Activated CD4-positive, alpha-beta T cell treated with anti-CD3 and anti-CD28 coated beads, Interleukin-2, amount 10 ng/mL, durations not matched to agents 7 days and 5 days (primary cell): ENCODE data around the gene TIMD4. TPM values are rescaled to one million over a fixed set of nuclear protein-coding genes. Genes with fewer than 3 reads are reported as not detected.
"Not testable (repeated sequence)": the region's sequence is repeated elsewhere in the genome, so short reads cannot be mapped to it uniquely, and the experiment has no call there.

Source experiments
- CTCF ChIA-PET: fragments of 350-600 bp; sonication (Branson Sonifier 250); formaldehyde crosslinking; loops from one replicate; lab custom pipeline; 2021; ENCODE audit warnings: antibody characterized with exemption; lab: Charles Lee
- POLR2A ChIA-PET: fragments of 350-600 bp; sonication (Branson Sonifier 250); formaldehyde crosslinking; loops from one replicate; lab custom pipeline; 2021; ENCODE audit warnings: antibody characterized with exemption; lab: Charles Lee
- DNase-seq: peaks from one replicate; pipeline ENCODE4 v3.0.0-alpha.2; 2020
- H3K27ac Mint-ChIP-seq: one replicate; pipeline ENCODE4 v1.8.0; 2021; ENCODE audit warnings: mild to moderate bottlenecking, moderate library complexity, mixed read lengths
- H3K27me3 Mint-ChIP-seq: one replicate; pipeline ENCODE4 v1.8.0; 2021; ENCODE audit warnings: mixed read lengths
- H3K36me3 Mint-ChIP-seq: one replicate; pipeline ENCODE4 v1.8.0; 2021; ENCODE audit warnings: low read depth, mixed read lengths
- H3K4me1 Mint-ChIP-seq: one replicate; pipeline ENCODE4 v1.8.0; 2021; ENCODE audit warnings: mixed read lengths
- H3K4me3 Mint-ChIP-seq: one replicate; pipeline ENCODE4 v1.8.0; 2021; ENCODE audit warnings: mild to moderate bottlenecking, moderate library complexity, mixed read lengths
- H3K9me3 Mint-ChIP-seq: one replicate; pipeline ENCODE4 v1.8.0; 2021; ENCODE audit warnings: mixed read lengths
- total RNA-seq, 2 experiments: library from RNA; stranded (reverse); gene quantifications; one replicate each; pipeline ENCODE4 v1.2.3, GENCODE V29; 2021

TIMD4 gene
- total RNA-seq, result 1 to 10 TPM in 1 of 2 experiments, under 1 TPM in 1; 0.92 to 1.2 TPM

GRCh38 chr5:156963125-156963524 lies at the start of gene TIMD4:
Gene TIMD4, minus strand, starts transcription at chr5:156963226. Its CDS starts 28 bp downstream, at chr5:156963198.
- Mint-ChIP-seq H3K36me3 (peaks cover 1% of the 10 kb centered on the region), H3K4me1 (no peaks in the 10 kb centered on the region), H3K9me3 (peaks cover 7% of the 10 kb centered on the region), H3K27ac (no peak within 1 kb of the TSS), H3K4me3 (no peak within 1 kb of the TSS), H3K27me3 (no peaks in the 10 kb centered on the region)
- ChIA-PET CTCF (no interaction called here), POLR2A (no interaction called here)
- no peak for DNase-seq

DNA sequence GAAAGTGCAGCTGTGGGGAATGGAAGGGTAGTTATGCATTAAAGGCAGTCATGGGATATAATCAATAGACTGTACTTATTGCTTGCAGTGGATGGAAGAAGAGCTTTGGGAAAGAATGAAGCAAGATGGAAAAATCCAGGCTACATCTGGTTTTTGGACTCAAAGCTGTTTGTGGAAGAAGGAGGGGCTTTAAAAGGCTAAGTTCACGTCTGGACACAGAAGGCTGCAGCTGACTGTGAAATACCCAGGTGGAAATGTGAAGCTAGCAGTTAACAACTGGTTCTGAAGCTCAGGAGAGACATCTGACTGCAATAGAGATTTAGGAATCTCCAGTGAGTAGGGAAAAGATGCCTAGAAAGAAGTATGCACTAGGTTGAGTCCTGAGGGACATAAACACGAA lies 43.2 kb upstream of the TIMD4 start:
- ChIA-PET POLR2A (no interaction called here), CTCF (interaction anchor here (0.5 to 1.2 kb wide), 2 partner anchors 10 to 20 kb away, joined by 4 read pairs; no protein-coding TSS in a partner anchor)
- peaks cover 10% of the 10 kb centered on the region for H3K4me1 Mint-ChIP-seq
- H3K9me3 Mint-ChIP-seq, result peaks cover 23% of the 10 kb centered on the region
- H3K4me3 Mint-ChIP-seq, result no peak overlapping the region
- H3K27me3 Mint-ChIP-seq, result peaks cover 2% of the 10 kb centered on the region
- no peak overlapping the region for H3K27ac Mint-ChIP-seq
- DNase-seq, result no peak
- peaks cover 19% of the 10 kb centered on the region for H3K36me3 Mint-ChIP-seq

- ChIA-PET POLR2A (no interaction called here), CTCF (interaction anchor here (0.8 to 1.5 kb wide), 4 partner anchors 11 to 53 kb away, joined by 3 read pairs; no protein-coding TSS in a partner anchor)
- H3K4me1 Mint-ChIP-seq, result peaks cover 10% of the 10 kb centered on the region
- peaks cover 27% of the 10 kb centered on the region for H3K9me3 Mint-ChIP-seq
- DNase-seq, result no peak
- H3K36me3 Mint-ChIP-seq, result peaks cover 23% of the 10 kb centered on the region
- H3K4me3 Mint-ChIP-seq, result no peak overlapping the region
- peaks cover 2% of the 10 kb centered on the region for H3K27me3 Mint-ChIP-seq
- no peak overlapping the region for H3K27ac Mint-ChIP-seq
Observed at GRCh38 chr5:157004893-157005551, 42.0 kb upstream of the TIMD4 start.

- ChIA-PET POLR2A (no interaction called here), CTCF (interaction anchor here (0.8 to 1.0 kb wide), 2 partner anchors 48 to 176 kb away, joined by 3 read pairs; no protein-coding TSS in a partner anchor)
- DNase-seq, result no peak
- Mint-ChIP-seq H3K4me3 (no peak overlapping the region), H3K4me1 (peaks cover 5% of the 10 kb centered on the region), H3K27ac (no peak overlapping the region), H3K36me3 (peaks cover 12% of the 10 kb centered on the region), H3K9me3 (peaks cover 13% of the 10 kb centered on the region), H3K27me3 (peaks cover 19% of the 10 kb centered on the region)
Observed at GRCh38 chr5:156991714-156992113, 28.7 kb upstream of the TIMD4 start.

- peaks cover 5% of the 10 kb centered on the region for H3K4me1 Mint-ChIP-seq
Observed at GRCh38 chr5:156984064-156984463, 21.0 kb upstream of the TIMD4 start.

GRCh38 chr5:156981481-156981880 lies 18.5 kb upstream of the TIMD4 start:
- Mint-ChIP-seq H3K27ac (no peak overlapping the region), H3K9me3 (peaks cover 3% of the 10 kb centered on the region), H3K4me1 (no peaks in the 10 kb centered on the region), H3K4me3 (no peak overlapping the region), H3K27me3 (peaks cover 8% of the 10 kb centered on the region), H3K36me3 (peaks cover 6% of the 10 kb centered on the region)
- ChIA-PET CTCF (no interaction called here), POLR2A (no interaction called here)
- DNase-seq, result no peak

More at GRCh38 chr5:156984064-156984463, 21.0 kb upstream of the TIMD4 start:
- H3K27me3 Mint-ChIP-seq, result peaks cover 23% of the 10 kb centered on the region
- no peak overlapping the region for H3K4me3 Mint-ChIP-seq
- CTCF ChIA-PET, result interaction anchor here (0.8 to 1.2 kb wide), 3 partner anchors 15 to 43 kb away, joined by 3 read pairs; no protein-coding TSS in a partner anchor
- H3K27ac Mint-ChIP-seq, result no peak overlapping the region
- peaks cover 11% of the 10 kb centered on the region for H3K9me3 Mint-ChIP-seq
- POLR2A ChIA-PET, result no interaction called here
- peaks cover 14% of the 10 kb centered on the region for H3K36me3 Mint-ChIP-seq
- DNase-seq, result no peak

DNA sequence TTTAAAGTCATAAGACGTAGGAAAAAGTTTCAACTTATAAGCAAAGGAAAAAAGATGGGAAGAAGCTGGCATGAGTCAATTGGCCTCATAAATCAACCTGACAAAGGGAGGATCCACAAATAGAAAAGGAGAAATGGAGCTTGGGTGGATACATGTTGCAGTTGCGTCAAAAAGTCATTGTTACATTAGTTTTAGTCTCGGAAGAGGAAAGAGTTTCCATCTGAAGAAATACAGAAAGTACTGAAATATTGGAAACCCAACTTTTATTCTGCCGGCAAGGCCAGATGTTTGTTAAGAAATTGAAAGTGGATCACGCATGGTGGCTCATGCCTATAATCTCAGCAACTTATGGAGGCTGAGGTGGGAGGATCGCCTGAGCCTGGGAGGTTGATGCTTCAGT lies 11.3 kb upstream of the TIMD4 start:
- Mint-ChIP-seq H3K4me3 (no peak overlapping the region), H3K9me3 (peaks cover 6% of the 10 kb centered on the region), H3K36me3 (peaks cover 7% of the 10 kb centered on the region), H3K27me3 (peaks cover 3% of the 10 kb centered on the region), H3K4me1 (no peaks in the 10 kb centered on the region), H3K27ac (no peak overlapping the region)
- POLR2A ChIA-PET, result no interaction called here
- DNase-seq, result no peak
- CTCF ChIA-PET, result no interaction called here

DNA sequence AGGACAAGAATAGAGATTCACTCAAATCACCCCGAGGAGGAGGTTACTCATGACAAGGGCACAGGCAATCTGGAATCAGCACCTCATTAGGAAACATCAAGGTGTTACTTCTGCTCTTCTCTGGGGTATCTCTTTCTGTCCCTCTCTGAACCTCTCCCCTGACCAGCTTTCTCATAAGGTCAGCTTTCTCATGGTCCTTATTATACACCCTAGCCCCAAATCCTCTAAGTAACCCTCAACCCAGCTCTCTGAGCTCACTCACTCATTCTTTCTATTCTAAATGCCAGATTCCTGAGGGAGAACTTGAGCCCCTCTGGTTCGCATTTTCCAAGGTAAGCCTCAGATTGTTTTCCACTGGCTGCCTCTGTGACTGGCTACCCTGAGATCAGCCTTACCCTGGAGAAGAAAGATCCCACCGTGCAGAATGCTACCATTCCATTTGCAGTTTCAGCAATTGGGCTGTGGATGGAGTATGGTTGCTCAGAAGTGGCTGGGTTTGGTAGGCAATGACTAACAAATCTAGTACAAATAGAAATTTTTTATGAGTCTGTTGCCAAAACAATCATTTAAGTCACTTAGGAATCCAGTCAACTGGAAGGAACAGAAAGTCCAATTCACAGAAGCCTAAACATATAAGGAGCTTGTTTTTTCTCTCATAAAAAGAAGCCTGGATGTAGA lies 9.0 kb upstream of the TIMD4 start:
- Mint-ChIP-seq H3K27ac (no peak overlapping the region), H3K36me3 (peaks cover 3% of the 10 kb centered on the region), H3K9me3 (peaks cover 6% of the 10 kb centered on the region), H3K4me3 (no peak overlapping the region), H3K4me1 (no peaks in the 10 kb centered on the region), H3K27me3 (no peaks in the 10 kb centered on the region)
- ChIA-PET POLR2A (no interaction called here), CTCF (interaction anchor here (1.0 kb wide), 1 partner anchor 37 kb away, joined by 3 read pairs; no protein-coding TSS in a partner anchor)
- no peak for DNase-seq

- H3K27me3 Mint-ChIP-seq, result no peaks in the 10 kb centered on the region
- CTCF ChIA-PET, result interaction anchor here (1.0 kb wide), 1 partner anchor 36 kb away, joined by 3 read pairs; no protein-coding TSS in a partner anchor
- H3K4me3 Mint-ChIP-seq, result no peak overlapping the region
- no peak for DNase-seq
- peaks cover 3% of the 10 kb centered on the region for H3K36me3 Mint-ChIP-seq
- H3K9me3 Mint-ChIP-seq, result peaks cover 6% of the 10 kb centered on the region
- H3K4me1 Mint-ChIP-seq, result no peaks in the 10 kb centered on the region
- H3K27ac Mint-ChIP-seq, result no peak overlapping the region
- POLR2A ChIA-PET, result no interaction called here
Observed at GRCh38 chr5:156971415-156971814, 8.4 kb upstream of the TIMD4 start.

GRCh38 chr5:156967386-156967785 lies 4.4 kb upstream of the TIMD4 start:
- H3K27me3 Mint-ChIP-seq, H3K4me1 Mint-ChIP-seq, H3K27ac Mint-ChIP-seq, H3K36me3 Mint-ChIP-seq, POLR2A ChIA-PET, DNase-seq, H3K4me3 Mint-ChIP-seq: not testable (repeated sequence)
- H3K9me3 Mint-ChIP-seq, result peaks cover 11% of the 10 kb centered on the region
- CTCF ChIA-PET, result interaction anchor here (0.6 kb wide), 1 partner anchor 648 kb away, joined by 4 read pairs; no protein-coding TSS in a partner anchor

DNA sequence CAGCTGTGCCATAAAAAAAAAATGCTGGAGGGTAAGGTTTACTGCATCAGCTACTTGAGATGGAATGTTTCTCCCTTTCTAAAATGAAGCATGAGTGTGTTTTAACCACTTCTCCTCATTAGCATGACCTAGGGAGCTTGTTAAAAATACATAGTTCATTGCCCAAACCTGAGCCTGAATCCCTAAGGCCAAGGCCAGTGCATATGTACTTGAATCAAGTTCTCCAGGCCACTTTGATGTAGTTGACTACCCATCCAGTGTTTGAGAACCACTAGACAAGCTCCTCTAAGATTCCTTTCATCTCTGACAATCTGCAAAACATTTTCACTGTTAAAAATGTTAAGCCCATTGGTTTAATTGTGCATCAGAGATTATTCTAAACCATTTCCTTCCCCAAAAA lies 6.7 kb downstream of the TIMD4 start:
- Mint-ChIP-seq H3K27me3 (no peaks in the 10 kb centered on the region), H3K9me3 (no peaks in the 10 kb centered on the region), H3K27ac (no peak overlapping the region), H3K4me3 (no peak overlapping the region), H3K4me1 (peaks cover 11% of the 10 kb centered on the region), H3K36me3 (peaks cover 1% of the 10 kb centered on the region)
- ChIA-PET CTCF (interaction anchor here (1.1 to 2.2 kb wide), 2 partner anchors 8 to 13 kb away, joined by 3 to 6 read pairs; no protein-coding TSS in a partner anchor), POLR2A (interaction anchor here (0.7 kb wide), 1 partner anchor 18 kb away, joined by 11 read pairs; no protein-coding TSS in a partner anchor)
- no peak for DNase-seq

- peak overlapping the region; percentile 78 for H3K27ac Mint-ChIP-seq
- POLR2A ChIA-PET, result no interaction called here
- H3K4me1 Mint-ChIP-seq, result peaks cover 28% of the 10 kb centered on the region
- no peak for DNase-seq
- no peak overlapping the region for H3K4me3 Mint-ChIP-seq
- CTCF ChIA-PET, result interaction anchor here (1.3 kb wide), 1 partner anchor 30 kb away, joined by 4 read pairs; no protein-coding TSS in a partner anchor
- H3K36me3 Mint-ChIP-seq, result peaks cover 14% of the 10 kb centered on the region
- no peaks in the 10 kb centered on the region for H3K27me3 Mint-ChIP-seq
- peaks cover 3% of the 10 kb centered on the region for H3K9me3 Mint-ChIP-seq
Observed at GRCh38 chr5:156951359-156951758, 11.7 kb downstream of the TIMD4 start.

GRCh38 chr5:156950716-156951115 lies 12.3 kb downstream of the TIMD4 start:
- Mint-ChIP-seq H3K27ac (no peak overlapping the region), H3K27me3 (no peaks in the 10 kb centered on the region), H3K4me3 (no peak overlapping the region), H3K4me1 (peaks cover 25% of the 10 kb centered on the region), H3K9me3 (peaks cover 3% of the 10 kb centered on the region), H3K36me3 (peaks cover 14% of the 10 kb centered on the region)
- CTCF ChIA-PET, result no interaction called here
- POLR2A ChIA-PET, result no interaction called here
- no peak for DNase-seq
